Measurements from ENCODE around the gene BAX. TPM values are rescaled to one million over a fixed set of nuclear protein-coding genes. Genes with fewer than 3 reads are reported as not detected.

Gene BAX
- total and polyA plus RNA-seq, 9 of the 15 experiments (the other 6 are each of a cell fraction or from before 2014, with no cell fraction given) = 3.2 to 95.4 (median 44.5) TPM

DNA sequence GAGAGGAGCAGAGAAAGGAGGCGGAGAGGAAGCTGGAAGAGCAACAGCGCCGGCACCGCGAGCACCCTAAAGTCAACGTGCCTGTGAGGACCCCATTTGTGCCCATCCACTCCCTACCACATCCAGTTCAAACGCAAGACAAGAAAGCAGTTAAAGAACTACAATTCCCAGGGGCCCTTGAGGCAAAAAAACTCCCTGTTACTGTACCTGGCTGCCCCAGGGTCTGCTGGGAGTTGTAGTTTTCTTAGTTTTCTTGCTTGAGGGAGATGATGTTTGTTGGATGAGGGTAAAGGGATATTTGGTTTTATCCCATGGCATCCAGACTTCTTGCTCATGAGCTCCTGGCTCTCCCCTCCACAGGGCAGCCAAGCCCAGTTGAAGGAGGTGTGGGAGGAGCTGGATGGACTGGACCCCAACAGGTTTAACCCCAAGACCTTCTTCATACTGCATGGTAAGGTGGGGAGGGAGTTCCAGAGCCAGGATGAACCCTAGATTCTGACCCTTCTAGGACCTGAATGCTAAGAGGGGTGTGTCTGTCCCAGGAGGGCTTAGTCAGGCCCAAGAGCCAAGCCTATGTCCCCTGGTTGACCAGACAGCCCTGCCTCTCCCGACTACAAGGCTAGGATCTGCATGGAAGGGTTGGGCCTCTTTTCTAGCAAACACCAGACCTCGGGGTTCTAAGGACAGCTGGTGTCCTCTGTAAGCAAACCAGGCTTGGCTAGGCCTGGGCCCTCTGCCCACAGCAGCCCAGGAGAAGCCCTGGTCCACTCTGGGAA lies 41.4 kb upstream of the BAX start (continued):
- TF ChIP-seq, protein P1, sequence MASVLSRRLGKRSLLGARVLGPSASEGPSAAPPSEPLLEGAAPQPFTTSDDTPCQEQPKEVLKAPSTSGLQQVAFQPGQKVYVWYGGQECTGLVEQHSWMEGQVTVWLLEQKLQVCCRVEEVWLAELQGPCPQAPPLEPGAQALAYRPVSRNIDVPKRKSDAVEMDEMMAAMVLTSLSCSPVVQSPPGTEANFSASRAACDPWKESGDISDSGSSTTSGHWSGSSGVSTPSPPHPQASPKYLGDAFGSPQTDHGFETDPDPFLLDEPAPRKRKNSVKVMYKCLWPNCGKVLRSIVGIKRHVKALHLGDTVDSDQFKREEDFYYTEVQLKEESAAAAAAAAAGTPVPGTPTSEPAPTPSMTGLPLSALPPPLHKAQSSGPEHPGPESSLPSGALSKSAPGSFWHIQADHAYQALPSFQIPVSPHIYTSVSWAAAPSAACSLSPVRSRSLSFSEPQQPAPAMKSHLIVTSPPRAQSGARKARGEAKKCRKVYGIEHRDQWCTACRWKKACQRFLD (CRISPR knock-in tag; IDR thresholded peaks at IDR 0.05) = peak; percentile 44; the same call in 1 of the 2 replicates
- TF ChIP-seq ZNF311 (CRISPR knock-in tag; IDR thresholded peaks at IDR 0.05) = no peak
- 0 out of 2 replicates have a peak, but pooled peaks have one; percentile 47 for TF ChIP-seq ZNF766 (CRISPR knock-in tag; conservative IDR thresholded peaks at IDR 0.05)
- peak; percentile 61; the same call in 1 of the 2 replicates for TF ChIP-seq CREB3L1 (IDR thresholded peaks at IDR 0.05; ENCODE audit: borderline replicate concordance, low read depth)
- TF ChIP-seq ZNF143 (CRISPR knock-in tag; IDR thresholded peaks at IDR 0.05) = peak; percentile 93
- TF ChIP-seq CREM (IDR thresholded peaks at IDR 0.05; ENCODE audit: low read depth) = 0 out of 2 replicates have a peak, but pooled peaks have one; percentile 30
- TF ChIP-seq ZNF436 (CRISPR knock-in tag; IDR thresholded peaks at IDR 0.05) = no peak
- TF ChIP-seq ZNF23 (CRISPR knock-in tag; IDR thresholded peaks at IDR 0.05) = no peak
